Memory B cell (primary cell): ENCODE data around the gene ABI3BP.

ENCODE experiments used
- ATAC-seq: fragments of 150-1000 bp; cut with Tn5 transposase; 2 replicates; pipeline ENCODE4 v1.10.0; 2021; ENCODE audit warnings: low read depth, mild to moderate bottlenecking, moderate library complexity
- DNase-seq, 2 donors: peaks; one replicate each; pipeline ENCODE4 v3.0.0; 2022; ENCODE audit warnings: low spot score in 2 of 2
- H3K27ac Mint-ChIP-seq: one replicate; pipeline ENCODE4 v1.8.0; 2022; ENCODE audit warnings: mild to moderate bottlenecking, moderate library complexity, mixed read lengths
- H3K27me3 Mint-ChIP-seq: one replicate; pipeline ENCODE4 v1.8.0; 2022; ENCODE audit warnings: mixed read lengths
- H3K36me3 Mint-ChIP-seq: one replicate; pipeline ENCODE4 v1.8.0; 2022; ENCODE audit warnings: mild to moderate bottlenecking, mixed read lengths
- H3K4me1 Mint-ChIP-seq: one replicate; pipeline ENCODE4 v1.8.0; 2022; ENCODE audit warnings: mixed read lengths
- H3K4me3 Mint-ChIP-seq: one replicate; pipeline ENCODE4 v1.8.0; 2022; ENCODE audit warnings: mild to moderate bottlenecking, moderate library complexity, mixed read lengths
- H3K9me3 Mint-ChIP-seq: one replicate; pipeline ENCODE4 v1.8.0; 2022; ENCODE audit warnings: mixed read lengths

ABI3BP gene

GRCh38 chr3:100844063-100844936 lies 148.9 kb downstream of the ABI3BP start:
- Mint-ChIP-seq H3K4me3 (no peak overlapping the region), H3K27ac (no peak overlapping the region), H3K9me3 (peaks cover 2% of the 10 kb centered on the region), H3K4me1 (peaks cover 4% of the 10 kb centered on the region), H3K27me3 (peaks cover 6% of the 10 kb centered on the region), H3K36me3 (no peaks in the 10 kb centered on the region)
- no peak for DNase-seq
- ATAC-seq: no peak

- H3K27ac Mint-ChIP-seq: no peak overlapping the region
- ATAC-seq: no peak
- H3K4me3 Mint-ChIP-seq: no peak overlapping the region
- DNase-seq: no peak
- peaks cover under 1% of the 10 kb centered on the region for H3K9me3 Mint-ChIP-seq
- peaks cover under 1% of the 10 kb centered on the region for H3K4me1 Mint-ChIP-seq
- no peaks in the 10 kb centered on the region for H3K36me3 Mint-ChIP-seq
- H3K27me3 Mint-ChIP-seq: peaks cover 5% of the 10 kb centered on the region
Observed at GRCh38 chr3:100838157-100838556, 155.1 kb downstream of the ABI3BP start.

- H3K27me3 Mint-ChIP-seq: peaks cover 5% of the 10 kb centered on the region
- DNase-seq: no peak
- no peak overlapping the region for H3K4me3 Mint-ChIP-seq
- no peak for ATAC-seq
- H3K27ac Mint-ChIP-seq: no peak overlapping the region
- H3K9me3 Mint-ChIP-seq: no peaks in the 10 kb centered on the region
- H3K36me3 Mint-ChIP-seq: no peaks in the 10 kb centered on the region
- H3K4me1 Mint-ChIP-seq: no peaks in the 10 kb centered on the region
Observed at GRCh38 chr3:100836661-100837060, 156.6 kb downstream of the ABI3BP start.

- DNase-seq: no peak
- no peaks in the 10 kb centered on the region for H3K9me3 Mint-ChIP-seq
- H3K27ac Mint-ChIP-seq: no peak overlapping the region
Observed at GRCh38 chr3:100834332-100834731, 158.9 kb downstream of the ABI3BP start.

GRCh38 chr3:100833483-100833882 lies 159.7 kb downstream of the ABI3BP start:
- no peak overlapping the region for H3K4me3 Mint-ChIP-seq
- H3K36me3 Mint-ChIP-seq: no peaks in the 10 kb centered on the region
- no peak for DNase-seq
- H3K9me3 Mint-ChIP-seq: no peaks in the 10 kb centered on the region
- peaks cover 3% of the 10 kb centered on the region for H3K27me3 Mint-ChIP-seq
- no peaks in the 10 kb centered on the region for H3K4me1 Mint-ChIP-seq
- no peak overlapping the region for H3K27ac Mint-ChIP-seq
- no peak for ATAC-seq

More at GRCh38 chr3:100834332-100834731, 158.9 kb downstream of the ABI3BP start:
- H3K36me3 Mint-ChIP-seq: no peaks in the 10 kb centered on the region
- H3K4me3 Mint-ChIP-seq: no peak overlapping the region
- ATAC-seq: no peak
- peaks cover 6% of the 10 kb centered on the region for H3K27me3 Mint-ChIP-seq
- H3K4me1 Mint-ChIP-seq: no peaks in the 10 kb centered on the region

- Mint-ChIP-seq H3K27me3 (peaks cover 3% of the 10 kb centered on the region), H3K4me1 (no peaks in the 10 kb centered on the region), H3K9me3 (no peaks in the 10 kb centered on the region), H3K4me3 (no peak overlapping the region), H3K27ac (no peak overlapping the region), H3K36me3 (no peaks in the 10 kb centered on the region)
- ATAC-seq: no peak
- no peak for DNase-seq
Observed at GRCh38 chr3:100831629-100832028, 161.6 kb downstream of the ABI3BP start.

GRCh38 chr3:100830931-100831330 lies 162.3 kb downstream of the ABI3BP start:
- no peaks in the 10 kb centered on the region for H3K4me1 Mint-ChIP-seq
- H3K36me3 Mint-ChIP-seq: no peaks in the 10 kb centered on the region
- peaks cover 3% of the 10 kb centered on the region for H3K27me3 Mint-ChIP-seq
- H3K4me3 Mint-ChIP-seq: no peak overlapping the region
- no peak for ATAC-seq
- DNase-seq: no peak
- H3K9me3 Mint-ChIP-seq: no peaks in the 10 kb centered on the region
- H3K27ac Mint-ChIP-seq: no peak overlapping the region

GRCh38 chr3:100825574-100825973 lies 167.6 kb downstream of the ABI3BP start:
- H3K4me1 Mint-ChIP-seq: no peaks in the 10 kb centered on the region
- H3K36me3 Mint-ChIP-seq: no peaks in the 10 kb centered on the region
- no peak for DNase-seq
- no peaks in the 10 kb centered on the region for H3K9me3 Mint-ChIP-seq
- ATAC-seq: no peak
- H3K27ac Mint-ChIP-seq: no peak overlapping the region
- H3K4me3 Mint-ChIP-seq: no peak overlapping the region
- H3K27me3 Mint-ChIP-seq: peaks cover 7% of the 10 kb centered on the region

- Mint-ChIP-seq H3K27ac (no peak overlapping the region), H3K36me3 (no peaks in the 10 kb centered on the region), H3K4me3 (no peak overlapping the region), H3K27me3 (peaks cover 7% of the 10 kb centered on the region), H3K4me1 (no peaks in the 10 kb centered on the region), H3K9me3 (no peaks in the 10 kb centered on the region)
- DNase-seq (no peak), ATAC-seq (no peak)
Observed at GRCh38 chr3:100815583-100815982, 177.6 kb downstream of the ABI3BP start.

- no peak for DNase-seq
- H3K27me3 Mint-ChIP-seq: peaks cover 9% of the 10 kb centered on the region
- no peaks in the 10 kb centered on the region for H3K4me1 Mint-ChIP-seq
- no peak for ATAC-seq
- H3K27ac Mint-ChIP-seq: no peak overlapping the region
- no peaks in the 10 kb centered on the region for H3K9me3 Mint-ChIP-seq
- no peaks in the 10 kb centered on the region for H3K36me3 Mint-ChIP-seq
- no peak overlapping the region for H3K4me3 Mint-ChIP-seq
Observed at GRCh38 chr3:100813828-100814227, 179.4 kb downstream of the ABI3BP start.

GRCh38 chr3:100811779-100812507 lies 181.3 kb downstream of the ABI3BP start:
- Mint-ChIP-seq H3K9me3 (no peaks in the 10 kb centered on the region), H3K36me3 (no peaks in the 10 kb centered on the region), H3K27ac (no peak overlapping the region), H3K4me3 (no peak overlapping the region), H3K4me1 (no peaks in the 10 kb centered on the region), H3K27me3 (peaks cover 7% of the 10 kb centered on the region)
- ATAC-seq (no peak), DNase-seq (no peak)

GRCh38 chr3:100810671-100811070 lies 182.6 kb downstream of the ABI3BP start:
- H3K36me3 Mint-ChIP-seq: no peaks in the 10 kb centered on the region
- no peak overlapping the region for H3K27ac Mint-ChIP-seq
- ATAC-seq (no peak), DNase-seq (no peak)
- H3K9me3 Mint-ChIP-seq: no peaks in the 10 kb centered on the region
- no peak overlapping the region for H3K4me3 Mint-ChIP-seq
- no peaks in the 10 kb centered on the region for H3K4me1 Mint-ChIP-seq
- H3K27me3 Mint-ChIP-seq: peaks cover 4% of the 10 kb centered on the region

GRCh38 chr3:100804631-100805030 lies 188.6 kb downstream of the ABI3BP start:
- Mint-ChIP-seq H3K4me3 (no peak overlapping the region), H3K27me3 (peaks cover 4% of the 10 kb centered on the region), H3K9me3 (no peaks in the 10 kb centered on the region), H3K36me3 (no peaks in the 10 kb centered on the region), H3K27ac (no peak overlapping the region), H3K4me1 (no peaks in the 10 kb centered on the region)
- no peak for DNase-seq
- no peak for ATAC-seq

GRCh38 chr3:100803711-100804110 lies 189.5 kb downstream of the ABI3BP start:
- no peak for DNase-seq
- peaks cover 2% of the 10 kb centered on the region for H3K27me3 Mint-ChIP-seq

More at GRCh38 chr3:100803711-100804110, 189.5 kb downstream of the ABI3BP start:
- no peak for ATAC-seq
- Mint-ChIP-seq H3K4me3 (no peak overlapping the region), H3K36me3 (no peaks in the 10 kb centered on the region), H3K9me3 (no peaks in the 10 kb centered on the region), H3K27ac (no peak overlapping the region), H3K4me1 (no peaks in the 10 kb centered on the region)
